Tongue (tissue), 1 donor: ENCODE measurements around the gene PCDHB14. TPM values are rescaled to one million over a fixed set of nuclear protein-coding genes. Genes with fewer than 3 reads are reported as not detected.

Source experiments
- total RNA-seq: library from RNA; depleted of rRNA; stranded (reverse); fragments of >200 nt; gene quantifications from one replicate; pipeline ENCODE4 v1.2.3, GENCODE V29; 2014

Gene PCDHB14
- total RNA-seq, 1 donor from 2014 or later, result 7.8 TPM

Other genes starting within 250 kb of the PCDHB14 start
- gene PCDHB1, start 172.0 kb upstream of the PCDHB14 start, total RNA-seq, result not detected
- 4.4 TPM for gene PCDHB2, start 128.7 kb upstream of the PCDHB14 start, total RNA-seq
- gene PCDHB3, start 122.9 kb upstream of the PCDHB14 start, total RNA-seq, result 3.7 TPM
- gene PCDHB4, start 101.5 kb upstream of the PCDHB14 start, total RNA-seq, result 4.0 TPM
- gene PCDHB5, start 88.1 kb upstream of the PCDHB14 start, total RNA-seq, result 5.6 TPM
- gene PCDHB6, start 73.3 kb upstream of the PCDHB14 start, total RNA-seq, result 0.82 TPM
- gene PCDHB7, start 50.7 kb upstream of the PCDHB14 start, total RNA-seq, result 3.3 TPM
- 2.3 TPM for gene PCDHB8, start 45.6 kb upstream of the PCDHB14 start, total RNA-seq
- 4.1 TPM for gene PCDHB16, start 41.0 kb upstream of the PCDHB14 start, total RNA-seq
- 1.7 TPM for gene PCDHB9, start 36.2 kb upstream of the PCDHB14 start, total RNA-seq
- 6.1 TPM for gene PCDHB10, start 31.0 kb upstream of the PCDHB14 start, total RNA-seq
- gene PCDHB11, start 23.7 kb upstream of the PCDHB14 start, total RNA-seq, result 5.9 TPM
- 4.8 TPM for gene PCDHB12, start 14.6 kb upstream of the PCDHB14 start, total RNA-seq
- 4.4 TPM for gene PCDHB13, start 9.4 kb upstream of the PCDHB14 start, total RNA-seq
- 9.9 TPM for gene PCDHB15, start 22.1 kb downstream of the PCDHB14 start, total RNA-seq
- gene SLC25A2, start 80.7 kb downstream of the PCDHB14 start, total RNA-seq, result not detected
- gene TAF7, start 97.4 kb downstream of the PCDHB14 start, total RNA-seq, result 93.2 TPM
- gene PCDHGA1, start 107.2 kb downstream of the PCDHB14 start, total RNA-seq, result 1.8 TPM
- 3.7 TPM for gene PCDHGA2, start 115.4 kb downstream of the PCDHB14 start, total RNA-seq
- gene PCDHGA3, start 120.5 kb downstream of the PCDHB14 start, total RNA-seq, result 3.9 TPM
- gene PCDHGB1, start 126.8 kb downstream of the PCDHB14 start, total RNA-seq, result 3.7 TPM
- 3.9 TPM for gene PCDHGA4, start 131.7 kb downstream of the PCDHB14 start, total RNA-seq
- 4.2 TPM for gene PCDHGB2, start 136.7 kb downstream of the PCDHB14 start, total RNA-seq
- 6.1 TPM for gene PCDHGA5, start 140.8 kb downstream of the PCDHB14 start, total RNA-seq
- gene PCDHGB3, start 146.9 kb downstream of the PCDHB14 start, total RNA-seq, result 5.7 TPM
- gene PCDHGA6, start 150.5 kb downstream of the PCDHB14 start, total RNA-seq, result 4.8 TPM
- gene PCDHGA7, start 159.4 kb downstream of the PCDHB14 start, total RNA-seq, result 6.3 TPM
- gene PCDHGB4, start 164.4 kb downstream of the PCDHB14 start, total RNA-seq, result 5.9 TPM
- 3.0 TPM for gene PCDHGA8, start 169.3 kb downstream of the PCDHB14 start, total RNA-seq
- gene PCDHGB5, start 174.6 kb downstream of the PCDHB14 start, total RNA-seq, result 11.3 TPM
- 12.2 TPM for gene PCDHGA9, start 179.4 kb downstream of the PCDHB14 start, total RNA-seq
- gene PCDHGB6, start 184.7 kb downstream of the PCDHB14 start, total RNA-seq, result 9.3 TPM
- 6.1 TPM for gene PCDHGA10, start 189.6 kb downstream of the PCDHB14 start, total RNA-seq
- 10.3 TPM for gene PCDHGB7, start 194.3 kb downstream of the PCDHB14 start, total RNA-seq
- 7.5 TPM for gene PCDHGA11, start 197.7 kb downstream of the PCDHB14 start, total RNA-seq
- gene PCDHGA12, start 207.2 kb downstream of the PCDHB14 start, total RNA-seq, result 5.1 TPM